Measurements from ENCODE around the gene CNIH1. TPM values are rescaled to one million over a fixed set of nuclear protein-coding genes. Genes with fewer than 3 reads are reported as not detected.

CNIH1 gene
- total RNA-seq, 1 experiment from 2014 or later: 80.7 TPM

DNA sequence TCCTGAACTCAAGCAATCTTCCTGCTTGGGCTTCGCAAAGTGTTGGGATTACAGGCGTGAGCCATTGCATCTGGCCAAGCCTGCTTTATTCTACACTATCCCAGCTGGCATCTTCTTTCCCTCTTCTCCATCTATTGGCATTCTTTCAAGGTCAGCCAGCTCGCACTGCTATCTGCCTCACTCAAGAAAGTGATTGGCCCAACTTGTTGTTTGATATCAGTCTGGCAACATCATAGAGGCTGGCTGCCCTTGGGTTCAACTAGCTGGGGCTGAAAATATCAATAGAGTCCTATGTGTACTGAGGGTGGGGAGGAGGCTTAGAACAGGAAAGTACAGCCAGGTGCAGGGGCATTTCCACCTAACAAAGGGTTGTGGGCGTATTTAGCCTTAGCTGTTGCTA is 30.5 kb upstream of the CNIH1 start:
- POLR2A ChIA-PET: no interaction called here
- no peak; the same call in 1 of the 2 replicates for ATAC-seq
- no peak for TF ChIP-seq ZNF396 (CRISPR knock-in tag; IDR thresholded peaks at IDR 0.05; ENCODE audit: borderline replicate concordance)
- no peak for TF ChIP-seq TEAD1 (CRISPR knock-in tag; IDR thresholded peaks at IDR 0.05)
- Mint-ChIP-seq H3K9me3 (peaks cover 15% of the 10 kb centered on the region), H3K27ac (peak overlapping the region; percentile 54; the same call in 1 of the 2 replicates), H3K4me3 (no peak overlapping the region), H3K36me3 (peaks cover 22% of the 10 kb centered on the region), H3K27me3 (ENCODE audit: low read depth) (peaks cover 6% of the 10 kb centered on the region), H3K4me1 (peaks cover 16% of the 10 kb centered on the region)
- CTCF ChIA-PET: interaction anchor here (0.7 to 1.3 kb wide), 3 partner anchors 22 to 302 kb away, joined by 3 to 4 read pairs (median 3); no protein-coding TSS in a partner anchor
- no peak for DNase-seq (ENCODE audit: low spot score)

- TF ChIP-seq IRF1 (CRISPR knock-in tag; IDR thresholded peaks at IDR 0.05) (no peak), ATF1 (CRISPR knock-in tag; IDR thresholded peaks at IDR 0.05) (no peak), ZNF219 (CRISPR knock-in tag; IDR thresholded peaks at IDR 0.05; ENCODE audit: borderline replicate concordance) (no peak)
- Mint-ChIP-seq H3K4me3 (no peak overlapping the region), H3K36me3 (peaks cover 21% of the 10 kb centered on the region), H3K4me1 (peaks cover 16% of the 10 kb centered on the region), H3K27me3 (ENCODE audit: low read depth) (peaks cover 6% of the 10 kb centered on the region), H3K9me3 (peaks cover 18% of the 10 kb centered on the region), H3K27ac (no peak overlapping the region)
- POLR2A ChIA-PET: no interaction called here
- ATAC-seq (no peak), DNase-seq (ENCODE audit: low spot score) (no peak)
- CTCF ChIA-PET: interaction anchor here (1.2 to 1.3 kb wide), 2 partner anchors 104 to 303 kb away, joined by 3 read pairs; no protein-coding TSS in a partner anchor
These were observed 29.5 kb upstream of the CNIH1 start for GRCh38 chr14:54470701-54471100.

GRCh38 chr14:54467280-54467679 is 26.1 kb upstream of the CNIH1 start:
- Mint-ChIP-seq H3K36me3 (peaks cover 17% of the 10 kb centered on the region), H3K4me3 (no peak overlapping the region), H3K27me3 (ENCODE audit: low read depth) (peaks cover 6% of the 10 kb centered on the region), H3K4me1 (peaks cover 7% of the 10 kb centered on the region; the same call in 1 of the 2 replicates), H3K9me3 (peaks cover 18% of the 10 kb centered on the region), H3K27ac (no peak overlapping the region)
- DNase-seq (ENCODE audit: low spot score) (no peak), ATAC-seq (no peak)
- ChIA-PET CTCF (no interaction called here), POLR2A (no interaction called here)
- TF ChIP-seq GABPB1 (CRISPR knock-in tag; IDR thresholded peaks at IDR 0.05): no peak
- TF ChIP-seq JUN (CRISPR knock-in tag; IDR thresholded peaks at IDR 0.05): no peak

GRCh38 chr14:54465654-54466053 is 24.5 kb upstream of the CNIH1 start:
- ChIA-PET CTCF (no interaction called here), POLR2A (interaction anchor here (0.9 kb wide), 1 partner anchor 23 kb away, joined by 3 read pairs; no protein-coding TSS in a partner anchor)
- H3K27ac Mint-ChIP-seq: no peak overlapping the region
- no peaks in the 10 kb centered on the region for H3K4me1 Mint-ChIP-seq
- H3K4me3 Mint-ChIP-seq: no peak overlapping the region
- DNase-seq (ENCODE audit: low spot score) (no peak), ATAC-seq (no peak)
- TF ChIP-seq, protein P1, sequence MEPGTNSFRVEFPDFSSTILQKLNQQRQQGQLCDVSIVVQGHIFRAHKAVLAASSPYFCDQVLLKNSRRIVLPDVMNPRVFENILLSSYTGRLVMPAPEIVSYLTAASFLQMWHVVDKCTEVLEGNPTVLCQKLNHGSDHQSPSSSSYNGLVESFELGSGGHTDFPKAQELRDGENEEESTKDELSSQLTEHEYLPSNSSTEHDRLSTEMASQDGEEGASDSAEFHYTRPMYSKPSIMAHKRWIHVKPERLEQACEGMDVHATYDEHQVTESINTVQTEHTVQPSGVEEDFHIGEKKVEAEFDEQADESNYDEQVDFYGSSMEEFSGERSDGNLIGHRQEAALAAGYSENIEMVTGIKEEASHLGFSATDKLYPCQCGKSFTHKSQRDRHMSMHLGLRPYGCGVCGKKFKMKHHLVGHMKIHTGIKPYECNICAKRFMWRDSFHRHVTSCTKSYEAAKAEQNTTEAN (CRISPR knock-in tag; IDR thresholded peaks at IDR 0.05): no peak
- no peak for TF ChIP-seq USF2 (CRISPR knock-in tag; IDR thresholded peaks at IDR 0.05)
- TF ChIP-seq ZBTB21 (CRISPR knock-in tag; IDR thresholded peaks at IDR 0.05; ENCODE audit: borderline replicate concordance): no peak
- TF ChIP-seq JUN (CRISPR knock-in tag; IDR thresholded peaks at IDR 0.05): no peak
- TF ChIP-seq ZMAT4 (CRISPR knock-in tag; IDR thresholded peaks at IDR 0.05): no peak
- no peak for TF ChIP-seq E2F1 (CRISPR knock-in tag; IDR thresholded peaks at IDR 0.05)
- TF ChIP-seq ZNF219 (CRISPR knock-in tag; IDR thresholded peaks at IDR 0.05; ENCODE audit: borderline replicate concordance): no peak
- TF ChIP-seq ETV6 (CRISPR knock-in tag; IDR thresholded peaks at IDR 0.05): no peak
- TF ChIP-seq RORB (CRISPR knock-in tag; IDR thresholded peaks at IDR 0.05): no peak
- TF ChIP-seq ATF3 (CRISPR knock-in tag; conservative IDR thresholded peaks at IDR 0.05): no peak
- no peak for TF ChIP-seq CBFB (CRISPR knock-in tag; IDR thresholded peaks at IDR 0.05; ENCODE audit: low read depth)
- no peak for TF ChIP-seq ZNF671 (CRISPR knock-in tag; IDR thresholded peaks at IDR 0.05)
- no peak for TF ChIP-seq SP1 (CRISPR knock-in tag; conservative IDR thresholded peaks at IDR 0.05)
- H3K27me3 Mint-ChIP-seq (ENCODE audit: low read depth): peaks cover 6% of the 10 kb centered on the region
- peaks cover 17% of the 10 kb centered on the region for H3K36me3 Mint-ChIP-seq
- peaks cover 18% of the 10 kb centered on the region for H3K9me3 Mint-ChIP-seq

Data from WTC11 (cell line).